ENCODE measurements around the gene PAX5.

- no peak for TF ChIP-seq MAZ (IDR thresholded peaks at IDR 0.05; ENCODE audit: borderline replicate concordance, low read depth, low read length)
- TF ChIP-seq MAZ (CRISPR knock-in tag; IDR thresholded peaks at IDR 0.05; ENCODE audit: low read depth), result no peak
- TF ChIP-seq ZNF768 (CRISPR knock-in tag; IDR thresholded peaks at IDR 0.05), result no peak
- no peak for TF ChIP-seq CTCF (CRISPR knock-in tag; IDR thresholded peaks at IDR 0.05)
- TF ChIP-seq POLR2A (IDR thresholded peaks at IDR 0.05; ENCODE audit: insufficient read depth in 1 of 2, low read depth in 2 of 2, low read length in 2 of 2), result no peak
Observed at GRCh38 chr9:36835271-36835996, 198.6 kb downstream of the PAX5 start.

Measured in HepG2 (cell line).